Upper lobe of left lung (tissue), 4 donors: Measurements from ENCODE around the gene KIF5A.

ENCODE experiments used
- EP300 ChIP-seq, 4 donors: sonication (generic); formaldehyde crosslinking; IDR thresholded peaks; one replicate each; pipeline ENCODE4 v1.5.1; 2017; ENCODE audit warnings: antibody characterized with exemption in 4 of 4, control low read depth in 2 of 4
- TF ChIP-seq, protein P1 (sequence below), 6 experiments: fragments of 450-650 bp in 4 of 6; fragments of 200-600 bp in 2 of 6; sonication (generic) in 2 of 6; IDR thresholded peaks; one replicate each; pipeline ENCODE4 v1.5.1; 2016 to 2019; ENCODE audit warnings: antibody characterized with exemption in 6 of 6

DNA sequence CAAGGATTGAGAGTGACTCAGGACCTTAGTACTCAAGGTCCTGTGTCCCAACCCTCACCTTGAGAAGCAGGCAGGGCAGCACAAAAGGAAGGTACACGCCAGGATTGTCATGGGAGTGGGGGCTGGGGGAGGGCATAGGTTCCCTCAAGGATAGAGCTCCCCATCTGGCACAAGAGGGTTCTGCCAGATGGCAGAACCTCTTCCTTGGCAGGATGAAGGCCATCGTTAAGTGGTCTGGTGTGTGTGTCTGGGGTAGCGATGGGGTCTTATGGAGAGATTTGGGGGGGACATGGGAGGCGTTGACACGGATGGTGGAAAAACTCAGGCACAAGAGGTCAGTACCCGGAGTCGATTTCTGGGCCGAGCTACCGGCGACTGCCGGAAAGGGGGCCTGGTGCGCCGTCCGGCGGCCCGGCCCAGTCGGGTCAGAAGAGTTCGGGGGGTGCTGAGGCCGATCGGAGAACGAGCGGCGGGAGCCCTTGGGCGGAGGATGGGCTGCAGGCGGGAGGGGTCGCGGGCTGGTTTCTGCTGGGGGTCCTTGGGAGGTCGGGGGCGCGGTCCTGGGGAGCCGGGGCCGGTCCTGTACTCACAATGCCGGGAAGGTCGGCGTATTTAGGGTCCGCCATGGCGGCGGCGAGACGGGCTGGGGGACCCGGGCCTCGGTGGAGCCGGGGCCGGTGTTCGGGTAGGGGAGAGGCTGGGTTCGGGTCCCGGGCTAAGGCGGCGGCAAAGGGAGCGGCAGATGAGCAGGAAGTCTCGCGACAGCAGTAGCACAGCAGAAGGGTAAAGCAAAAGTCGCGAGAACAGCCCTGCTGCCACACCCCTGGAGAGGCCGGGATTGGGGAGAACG lies 3.2 kb upstream of the KIF5A start, which contains the start of gene DCTN2:
- TF ChIP-seq EP300 (IDR thresholded peaks at IDR 0.05), result no peak
- TF ChIP-seq, protein P1, sequence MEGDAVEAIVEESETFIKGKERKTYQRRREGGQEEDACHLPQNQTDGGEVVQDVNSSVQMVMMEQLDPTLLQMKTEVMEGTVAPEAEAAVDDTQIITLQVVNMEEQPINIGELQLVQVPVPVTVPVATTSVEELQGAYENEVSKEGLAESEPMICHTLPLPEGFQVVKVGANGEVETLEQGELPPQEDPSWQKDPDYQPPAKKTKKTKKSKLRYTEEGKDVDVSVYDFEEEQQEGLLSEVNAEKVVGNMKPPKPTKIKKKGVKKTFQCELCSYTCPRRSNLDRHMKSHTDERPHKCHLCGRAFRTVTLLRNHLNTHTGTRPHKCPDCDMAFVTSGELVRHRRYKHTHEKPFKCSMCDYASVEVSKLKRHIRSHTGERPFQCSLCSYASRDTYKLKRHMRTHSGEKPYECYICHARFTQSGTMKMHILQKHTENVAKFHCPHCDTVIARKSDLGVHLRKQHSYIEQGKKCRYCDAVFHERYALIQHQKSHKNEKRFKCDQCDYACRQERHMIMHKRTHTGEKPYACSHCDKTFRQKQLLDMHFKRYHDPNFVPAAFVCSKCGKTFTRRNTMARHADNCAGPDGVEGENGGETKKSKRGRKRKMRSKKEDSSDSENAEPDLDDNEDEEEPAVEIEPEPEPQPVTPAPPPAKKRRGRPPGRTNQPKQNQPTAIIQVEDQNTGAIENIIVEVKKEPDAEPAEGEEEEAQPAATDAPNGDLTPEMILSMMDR (IDR thresholded peaks at IDR 0.05), result peak in 2 of 6 experiments; percentile 4 to 13
